ENCODE data around the gene MYRIP.

MYRIP gene

GRCh38 chr3:39905788-39906187, 96.4 kb downstream of the MYRIP start:
- no peaks in the 10 kb centered on the region for H3K4me1 ChIP-seq (ENCODE audit: insufficient read depth, insufficient read length)
- no peak overlapping the region for H3K9ac ChIP-seq (ENCODE audit: insufficient read length, low read depth)
- H3K27me3 ChIP-seq (ENCODE audit: insufficient read depth, insufficient read length): no peaks in the 10 kb centered on the region
- H3K36me3 ChIP-seq (ENCODE audit: insufficient read depth, insufficient read length, low read length): no peaks in the 10 kb centered on the region
- no peak for TF ChIP-seq ZNF274 (IDR thresholded peaks at IDR 0.05; ENCODE audit: low read depth, low read length)
- TF ChIP-seq SUZ12 (IDR thresholded peaks at IDR 0.05; ENCODE audit: extremely low read depth, insufficient read depth, insufficient read length): no peak
- TF ChIP-seq YY1 (IDR thresholded peaks at IDR 0.05; ENCODE audit: insufficient read depth, insufficient read length): no peak
- H3K4me3 ChIP-seq (ENCODE audit: insufficient read length, low read depth): no peak overlapping the region
- no peaks in the 10 kb centered on the region for H3K9me3 ChIP-seq (ENCODE audit: insufficient read depth, low read length)
- no peak for DNase-seq (ENCODE audit: low read depth, low spot score)

DNA sequence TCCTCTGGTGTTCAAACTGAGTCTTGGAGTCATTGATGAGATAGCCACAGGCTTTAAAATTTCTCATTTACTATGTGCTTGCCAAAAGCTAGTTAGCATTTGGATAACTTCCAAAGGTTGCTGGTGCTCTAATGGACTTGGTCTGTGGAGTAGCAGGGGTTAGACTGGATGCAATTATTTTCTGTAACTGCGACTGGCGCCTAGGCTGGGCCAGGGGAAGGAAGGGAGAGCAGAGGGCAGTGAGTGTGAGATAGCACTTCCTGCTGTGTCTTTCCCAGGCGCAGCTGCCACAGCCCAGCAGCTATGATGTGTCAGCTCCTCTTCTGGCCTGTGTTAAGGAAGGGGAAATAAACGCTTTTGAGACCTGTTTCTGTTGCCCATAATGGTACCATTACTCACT, 98.6 kb downstream of the MYRIP start:
- no peaks in the 10 kb centered on the region for H3K4me1 ChIP-seq (ENCODE audit: insufficient read depth, insufficient read length)
- H3K36me3 ChIP-seq (ENCODE audit: insufficient read depth, insufficient read length, low read length): no peaks in the 10 kb centered on the region
- no peaks in the 10 kb centered on the region for H3K27me3 ChIP-seq (ENCODE audit: insufficient read depth, insufficient read length)
- no peak for DNase-seq (ENCODE audit: low read depth, low spot score)
- no peak overlapping the region for H3K4me3 ChIP-seq (ENCODE audit: insufficient read length, low read depth)
- H3K9me3 ChIP-seq (ENCODE audit: insufficient read depth, low read length): no peaks in the 10 kb centered on the region
- no peak for TF ChIP-seq ZNF274 (IDR thresholded peaks at IDR 0.05; ENCODE audit: low read depth, low read length)
- no peak overlapping the region for H3K9ac ChIP-seq (ENCODE audit: insufficient read length, low read depth)

DNA sequence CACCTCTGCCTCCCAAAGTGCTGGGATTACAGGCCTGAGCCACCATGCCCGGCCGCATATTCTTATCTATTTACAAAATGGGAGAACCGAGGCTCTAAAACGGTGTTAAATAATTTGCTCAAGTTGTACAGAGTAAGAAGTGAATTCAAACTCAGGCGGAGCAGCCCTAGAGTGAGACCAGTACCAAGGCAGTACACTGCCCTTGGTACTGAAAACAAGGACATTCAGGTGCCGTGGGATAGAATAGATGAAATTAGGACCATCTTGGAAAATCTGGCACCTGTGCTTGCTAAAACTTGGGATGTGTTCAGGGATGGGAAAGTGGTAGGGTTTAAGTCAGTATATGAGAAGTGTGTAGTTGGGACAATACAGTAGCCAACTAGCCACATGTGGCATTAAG, 100.7 kb downstream of the MYRIP start:
- H3K36me3 ChIP-seq (ENCODE audit: insufficient read depth, insufficient read length, low read length): no peaks in the 10 kb centered on the region
- H3K9me3 ChIP-seq (ENCODE audit: insufficient read depth, low read length): no peaks in the 10 kb centered on the region
- no peaks in the 10 kb centered on the region for H3K4me1 ChIP-seq (ENCODE audit: insufficient read depth, insufficient read length)
- no peak overlapping the region for H3K4me3 ChIP-seq (ENCODE audit: insufficient read length, low read depth)
- no peak for DNase-seq (ENCODE audit: low read depth, low spot score)
- H3K9ac ChIP-seq (ENCODE audit: insufficient read length, low read depth): no peak overlapping the region
- H3K27me3 ChIP-seq (ENCODE audit: insufficient read depth, insufficient read length): no peaks in the 10 kb centered on the region
- TF ChIP-seq SUZ12 (IDR thresholded peaks at IDR 0.05; ENCODE audit: extremely low read depth, insufficient read depth, insufficient read length) (no peak), ZNF274 (IDR thresholded peaks at IDR 0.05; ENCODE audit: low read depth, low read length) (no peak), YY1 (IDR thresholded peaks at IDR 0.05; ENCODE audit: insufficient read depth, insufficient read length) (no peak)

GRCh38 chr3:39910826-39911464, 101.5 kb downstream of the MYRIP start:
- DNase-seq (ENCODE audit: low read depth, low spot score): no peak
- Histone ChIP-seq H3K4me3 (ENCODE audit: insufficient read length, low read depth) (no peak overlapping the region), H3K36me3 (ENCODE audit: insufficient read depth, insufficient read length, low read length) (no peaks in the 10 kb centered on the region), H3K9ac (ENCODE audit: insufficient read length, low read depth) (no peak overlapping the region), H3K27me3 (ENCODE audit: insufficient read depth, insufficient read length) (no peaks in the 10 kb centered on the region), H3K4me1 (ENCODE audit: insufficient read depth, insufficient read length) (no peaks in the 10 kb centered on the region), H3K9me3 (ENCODE audit: insufficient read depth, low read length) (no peaks in the 10 kb centered on the region)
- TF ChIP-seq YY1 (IDR thresholded peaks at IDR 0.05; ENCODE audit: insufficient read depth, insufficient read length) (no peak), SUZ12 (IDR thresholded peaks at IDR 0.05; ENCODE audit: extremely low read depth, insufficient read depth, insufficient read length) (no peak), ZNF274 (IDR thresholded peaks at IDR 0.05; ENCODE audit: low read depth, low read length) (no peak)

DNA sequence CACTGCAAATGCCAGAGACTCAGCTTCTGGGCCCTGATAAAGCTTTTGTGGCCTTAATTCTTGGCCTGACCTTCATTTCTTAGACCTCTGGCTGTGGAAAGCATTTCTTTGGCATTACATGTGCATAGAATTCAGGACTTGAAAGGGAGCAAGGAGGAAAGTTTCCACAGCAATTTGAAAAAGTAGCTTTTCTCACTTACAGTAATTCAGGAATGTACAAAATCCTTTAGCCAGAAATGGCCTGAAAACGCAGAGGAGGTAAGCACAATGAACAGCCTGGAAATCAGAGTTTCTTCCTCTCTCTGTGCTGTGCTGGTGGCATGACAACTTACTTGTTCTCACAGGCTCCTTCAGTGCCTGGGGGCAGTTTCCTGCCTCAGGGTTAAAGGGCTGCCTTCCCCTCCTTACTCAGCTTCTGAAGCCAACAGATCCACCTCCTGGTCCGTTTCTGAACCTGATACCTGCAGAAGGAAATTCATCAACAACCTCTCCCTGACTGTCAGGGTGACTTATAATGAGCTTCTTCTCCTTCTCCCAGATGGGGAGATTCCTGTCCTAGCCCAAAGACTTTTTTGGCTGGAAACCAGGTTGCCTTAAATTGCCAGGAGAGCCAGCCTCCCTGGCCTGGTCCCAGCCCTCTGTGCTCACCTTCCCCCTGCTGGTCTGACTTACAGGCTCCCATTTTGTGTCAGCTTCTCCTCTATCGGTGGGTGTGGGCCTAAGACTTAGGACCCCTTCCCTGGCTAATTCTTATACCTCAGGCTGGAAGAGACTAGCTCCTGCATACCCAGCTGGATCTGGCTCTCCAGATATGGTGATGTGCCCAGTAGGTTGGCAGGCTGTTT, 102.3 kb downstream of the MYRIP start:
- Histone ChIP-seq H3K9ac (ENCODE audit: insufficient read length, low read depth) (no peak overlapping the region), H3K36me3 (ENCODE audit: insufficient read depth, insufficient read length, low read length) (no peaks in the 10 kb centered on the region), H3K4me3 (ENCODE audit: insufficient read length, low read depth) (no peak overlapping the region), H3K9me3 (ENCODE audit: insufficient read depth, low read length) (no peaks in the 10 kb centered on the region), H3K27me3 (ENCODE audit: insufficient read depth, insufficient read length) (no peaks in the 10 kb centered on the region), H3K4me1 (ENCODE audit: insufficient read depth, insufficient read length) (no peaks in the 10 kb centered on the region)
- no peak for TF ChIP-seq SUZ12 (IDR thresholded peaks at IDR 0.05; ENCODE audit: extremely low read depth, insufficient read depth, insufficient read length)
- TF ChIP-seq YY1 (IDR thresholded peaks at IDR 0.05; ENCODE audit: insufficient read depth, insufficient read length): no peak
- TF ChIP-seq ZNF274 (IDR thresholded peaks at IDR 0.05; ENCODE audit: low read depth, low read length): no peak
- DNase-seq (ENCODE audit: low read depth, low spot score): peak; percentile 23

DNA sequence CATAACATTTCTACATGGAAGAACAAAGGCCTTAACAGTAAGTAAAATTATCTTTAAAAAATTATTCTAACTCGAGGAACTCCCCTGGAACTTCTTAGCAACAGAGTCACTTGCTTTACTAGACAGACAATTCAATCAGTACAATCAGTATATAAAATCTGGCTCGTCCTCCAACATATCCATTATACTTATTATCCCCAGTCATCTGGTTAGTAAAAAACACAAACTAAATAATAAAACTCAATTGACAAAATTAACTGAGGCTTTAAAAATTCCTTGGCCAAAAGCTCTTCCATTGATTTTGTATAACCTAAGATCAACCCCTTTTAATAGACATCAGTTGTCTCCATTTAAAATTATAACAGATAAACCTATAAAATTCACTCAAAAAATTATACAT, 105.6 kb downstream of the MYRIP start:
- no peak overlapping the region for H3K9ac ChIP-seq (ENCODE audit: insufficient read length, low read depth)
- H3K4me1 ChIP-seq (ENCODE audit: insufficient read depth, insufficient read length): no peaks in the 10 kb centered on the region
- H3K9me3 ChIP-seq (ENCODE audit: insufficient read depth, low read length): no peaks in the 10 kb centered on the region
- DNase-seq (ENCODE audit: low read depth, low spot score): no peak
- TF ChIP-seq SUZ12 (IDR thresholded peaks at IDR 0.05; ENCODE audit: extremely low read depth, insufficient read depth, insufficient read length) (no peak), YY1 (IDR thresholded peaks at IDR 0.05; ENCODE audit: insufficient read depth, insufficient read length) (no peak), ZNF274 (IDR thresholded peaks at IDR 0.05; ENCODE audit: low read depth, low read length) (no peak)
- H3K36me3 ChIP-seq (ENCODE audit: insufficient read depth, insufficient read length, low read length): no peaks in the 10 kb centered on the region
- H3K4me3 ChIP-seq (ENCODE audit: insufficient read length, low read depth): no peak overlapping the region
- no peaks in the 10 kb centered on the region for H3K27me3 ChIP-seq (ENCODE audit: insufficient read depth, insufficient read length)

GRCh38 chr3:39917065-39917773, 107.8 kb downstream of the MYRIP start:
- TF ChIP-seq YY1 (IDR thresholded peaks at IDR 0.05; ENCODE audit: insufficient read depth, insufficient read length) (no peak), SUZ12 (IDR thresholded peaks at IDR 0.05; ENCODE audit: extremely low read depth, insufficient read depth, insufficient read length) (no peak), ZNF274 (IDR thresholded peaks at IDR 0.05; ENCODE audit: low read depth, low read length) (no peak)
- H3K36me3 ChIP-seq (ENCODE audit: insufficient read depth, insufficient read length, low read length): no peaks in the 10 kb centered on the region
- no peak for DNase-seq (ENCODE audit: low read depth, low spot score)
- H3K4me3 ChIP-seq (ENCODE audit: insufficient read length, low read depth): no peak overlapping the region
- no peaks in the 10 kb centered on the region for H3K4me1 ChIP-seq (ENCODE audit: insufficient read depth, insufficient read length)
- H3K27me3 ChIP-seq (ENCODE audit: insufficient read depth, insufficient read length): no peaks in the 10 kb centered on the region
- no peaks in the 10 kb centered on the region for H3K9me3 ChIP-seq (ENCODE audit: insufficient read depth, low read length)
- H3K9ac ChIP-seq (ENCODE audit: insufficient read length, low read depth): no peak overlapping the region
